Left ventricle myocardium inferior (tissue), 1 donor: ENCODE measurements around the gene ZNF584. TPM values are rescaled to one million over a fixed set of nuclear protein-coding genes. Genes with fewer than 3 reads are reported as not detected.

Source experiments
- DNase-seq: peaks from one replicate; pipeline ENCODE4 v3.0.0-alpha.2; 2020
- H3K27ac ChIP-seq: fragments of 200-600 bp; replicated peaks from 2 replicates; pipeline ENCODE4 v1.8.0; 2021
- H3K27me3 ChIP-seq: fragments of 200-600 bp; 2 replicates; pipeline ENCODE4 v1.8.0; 2021; ENCODE audit warnings: low read depth
- H3K36me3 ChIP-seq: fragments of 200-600 bp; 2 replicates; pipeline ENCODE4 v1.8.0; 2021
- H3K4me1 ChIP-seq: fragments of 200-600 bp; 2 replicates; pipeline ENCODE4 v1.8.0; 2021
- H3K4me3 ChIP-seq: fragments of 200-600 bp; 2 replicates; pipeline ENCODE4 v1.8.0; 2021; ENCODE audit warnings: mild to moderate bottlenecking, moderate library complexity
- H3K9me3 ChIP-seq: fragments of 200-600 bp; replicated peaks from 2 replicates; pipeline ENCODE4 v1.8.0; 2021
- CTCF ChIP-seq: fragments of 200-600 bp; IDR thresholded peaks from 2 replicates; pipeline ENCODE4 v1.8.0; 2021; ENCODE audit warnings: antibody characterized with exemption, mild to moderate bottlenecking, borderline replicate concordance
- intact Hi-C: fragments of 100-400 bp; cut with micrococcal nuclease; formaldehyde crosslinking; loops from one replicate; pipeline ENCODE4 v1.11.0; 2022
- total RNA-seq: library from RNA; stranded (reverse); fragmentation: NEBNext Ultra II Directional; extraction: Animal tissue kit (Norgen Biotek cat#: 25700); gene quantifications from one replicate; pipeline ENCODE4 v1.2.1, GENCODE V29; 2021
- donor health status: DM: no; HTN: yes; CAD: no; lungs with severe emphysema.

ZNF584 gene
- total RNA-seq, 1 donor from 2014 or later = 16.8 TPM

- Histone ChIP-seq H3K36me3 (no peaks in the 10 kb centered on the region), H3K27ac (peak overlapping the region; percentile 94), H3K27me3 (no peaks in the 10 kb centered on the region), H3K4me3 (peak overlapping the region; percentile 86), H3K9me3 (no peaks in the 10 kb centered on the region), H3K4me1 (peaks cover 39% of the 10 kb centered on the region)
- intact Hi-C loops = no loop called here
- peak; percentile 32 for TF ChIP-seq CTCF
- DNase-seq = no peak
These were observed 1.4 kb upstream of the ZNF584 start for GRCh38 chr19:58406818-58407657.

DNA sequence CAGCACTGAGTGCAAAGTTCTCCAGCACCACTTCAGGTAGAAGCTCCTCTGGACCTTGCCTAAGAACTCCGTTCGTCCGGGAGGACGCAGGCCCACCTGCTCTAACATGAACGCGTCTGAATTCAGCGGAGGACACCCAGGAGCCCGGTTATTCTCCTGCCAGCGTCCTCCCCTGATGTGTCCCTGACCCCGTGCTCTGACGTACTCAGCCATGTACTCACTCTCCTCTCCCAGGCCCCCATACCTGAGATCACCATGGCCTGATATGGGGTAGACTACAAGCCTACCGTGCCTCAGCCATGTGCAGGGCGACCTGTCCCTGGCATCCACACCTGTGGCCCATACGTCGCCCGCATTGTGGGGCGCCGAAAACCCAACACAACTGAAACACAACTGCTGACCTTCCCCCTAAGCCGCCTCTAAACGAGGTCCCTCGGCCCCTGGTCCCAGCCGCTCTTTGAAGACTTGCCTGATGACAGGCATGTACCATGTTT, 744 bp upstream of the ZNF584 start:
- Histone ChIP-seq H3K4me3 (peak overlapping the region; percentile 86), H3K36me3 (no peaks in the 10 kb centered on the region), H3K27me3 (no peaks in the 10 kb centered on the region), H3K27ac (peak overlapping the region; percentile 94), H3K9me3 (no peaks in the 10 kb centered on the region), H3K4me1 (peaks cover 37% of the 10 kb centered on the region)
- intact Hi-C loops = no loop called here
- DNase-seq = no peak
- TF ChIP-seq CTCF = no peak

DNA sequence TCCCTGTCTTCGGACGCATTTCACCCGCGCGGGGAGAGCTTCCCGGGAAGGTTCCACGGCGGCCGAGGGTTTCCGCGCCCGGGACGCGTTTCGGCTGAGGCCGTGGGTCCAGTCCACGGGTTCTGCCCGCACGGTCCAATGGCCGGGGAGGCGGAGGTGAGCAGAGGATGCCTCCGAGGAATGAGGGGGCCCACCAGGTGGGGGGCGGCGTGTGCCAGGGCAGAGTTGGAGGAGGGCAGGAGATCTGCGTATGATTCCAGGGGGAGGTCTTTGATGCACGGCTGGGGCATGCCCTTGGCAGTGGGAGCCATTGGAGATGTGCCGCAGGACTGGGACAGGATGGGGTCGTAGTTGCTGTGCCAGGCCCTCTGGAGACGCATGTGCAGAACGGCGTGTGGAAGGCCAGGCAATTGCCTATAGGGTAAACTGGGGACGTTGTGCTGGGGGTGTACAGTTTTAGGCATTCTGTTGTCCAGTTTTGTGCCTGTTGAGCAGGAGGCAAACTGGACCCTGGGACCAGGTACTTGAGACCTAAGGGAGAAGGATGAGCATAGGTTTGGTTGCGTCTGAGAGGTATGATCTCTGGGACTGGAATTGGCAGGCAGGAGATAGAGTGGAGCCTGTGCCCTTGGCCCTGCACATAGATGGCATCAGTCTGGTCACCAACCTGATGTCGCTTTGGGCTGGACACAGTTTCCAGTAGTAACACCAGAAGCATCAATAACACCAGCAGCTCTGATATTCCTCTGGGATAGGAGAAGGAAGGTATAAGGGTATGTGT, 751 bp downstream of the ZNF584 start:
- TF ChIP-seq CTCF = no peak
- intact Hi-C loops = no loop called here

DNA sequence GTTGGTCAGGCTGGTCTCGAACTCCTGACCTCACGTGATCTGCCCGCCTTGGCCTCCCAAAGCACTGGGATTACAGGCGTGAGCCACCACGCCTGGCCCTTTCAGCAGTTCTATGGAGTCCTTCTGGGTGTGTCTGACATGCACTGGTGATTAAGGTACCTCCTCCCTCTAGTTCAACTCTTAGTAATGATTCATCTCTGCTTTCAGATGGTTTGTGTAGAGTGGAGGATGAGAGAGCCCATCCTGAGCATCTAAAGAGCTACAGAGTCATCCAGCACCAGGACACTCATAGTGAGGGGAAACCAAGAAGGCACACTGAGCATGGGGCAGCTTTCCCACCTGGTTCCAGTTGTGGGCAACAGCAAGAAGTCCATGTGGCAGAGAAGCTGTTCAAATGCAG, 8.2 kb downstream of the ZNF584 start:
- intact Hi-C loops = no loop called here
- peaks cover 50% of the 10 kb centered on the region for H3K36me3 ChIP-seq
- TF ChIP-seq CTCF = no peak
- H3K9me3 ChIP-seq = peaks cover 10% of the 10 kb centered on the region
- H3K27ac ChIP-seq = no peak overlapping the region
- DNase-seq = no peak
- H3K4me3 ChIP-seq = no peak overlapping the region
- H3K4me1 ChIP-seq = no peaks in the 10 kb centered on the region
- H3K27me3 ChIP-seq = no peaks in the 10 kb centered on the region

More for the DNA sequence above, 751 bp downstream of the ZNF584 start:
- Histone ChIP-seq H3K4me1 (peaks cover 37% of the 10 kb centered on the region), H3K27me3 (no peaks in the 10 kb centered on the region), H3K4me3 (peak overlapping the region; percentile 86), H3K27ac (peak overlapping the region; percentile 94), H3K36me3 (no peaks in the 10 kb centered on the region), H3K9me3 (no peaks in the 10 kb centered on the region)
- DNase-seq = no peak

GRCh38 chr19:58417071-58417470, 8.6 kb downstream of the ZNF584 start:
- H3K36me3 ChIP-seq = peaks cover 54% of the 10 kb centered on the region
- no peak overlapping the region for H3K27ac ChIP-seq
- peaks cover 10% of the 10 kb centered on the region for H3K9me3 ChIP-seq
- no peaks in the 10 kb centered on the region for H3K4me1 ChIP-seq
- no peaks in the 10 kb centered on the region for H3K27me3 ChIP-seq
- no peak for TF ChIP-seq CTCF
- intact Hi-C loops = no loop called here
- no peak overlapping the region for H3K4me3 ChIP-seq
- no peak for DNase-seq
